Measurements from ENCODE around the gene ACVR1B. TPM values are rescaled to one million over a fixed set of nuclear protein-coding genes. Genes with fewer than 3 reads are reported as not detected.

The ACVR1B gene
- total and polyA plus RNA-seq, 2 experiments from 2014 or later = 2.4 to 7.5 TPM

GRCh38 chr12:52033446-52034140 lies 82.1 kb downstream of the ACVR1B start (continued):
- TF ChIP-seq ZNF462 (CRISPR knock-in tag; IDR thresholded peaks at IDR 0.05) = no peak
- no peak for TF ChIP-seq ZNF331 (CRISPR knock-in tag; IDR thresholded peaks at IDR 0.05; ENCODE audit: low read depth)
- TF ChIP-seq NANOG (IDR thresholded peaks at IDR 0.05; ENCODE audit: borderline replicate concordance) = no peak

GRCh38 chr12:52035190-52035589 lies 83.7 kb downstream of the ACVR1B start:
- H3K4me1 ChIP-seq (ENCODE audit: insufficient read depth) = peaks cover 17% of the 10 kb centered on the region
- peaks cover 15% of the 10 kb centered on the region for H3K79me2 ChIP-seq (replicated peaks; ENCODE audit: insufficient read depth)
- no peaks in the 10 kb centered on the region for H3K9me3 Mint-ChIP-seq
- H3K27me3 ChIP-seq (ENCODE audit: insufficient read depth) = peaks cover 54% of the 10 kb centered on the region
- no peak for ATAC-seq
- no peak overlapping the region for H2AFZ ChIP-seq
- H3K4me3 ChIP-seq = no peak overlapping the region
- H3K36me3 Mint-ChIP-seq (ENCODE audit: low read depth) = no peaks in the 10 kb centered on the region
- peaks cover 14% of the 10 kb centered on the region for H3F3A ChIP-seq (replicated peaks; ENCODE audit: low read depth)
- TF ChIP-seq EZH2phosphoT487 (IDR thresholded peaks at IDR 0.05; ENCODE audit: unreplicated experiment) = no peak
- TF ChIP-seq CREB1 (CRISPR knock-in tag; IDR thresholded peaks at IDR 0.05; ENCODE audit: low read depth) = no peak
- TF ChIP-seq NANOG (IDR thresholded peaks at IDR 0.05; ENCODE audit: borderline replicate concordance) = no peak
- TF ChIP-seq ETS1 (IDR thresholded peaks at IDR 0.05) = no peak
- no peak for TF ChIP-seq EZH2 (IDR thresholded peaks at IDR 0.05; ENCODE audit: low read depth, unreplicated experiment)
- no peak for TF ChIP-seq ZNF114 (CRISPR knock-in tag; IDR thresholded peaks at IDR 0.05)
- no peak for TF ChIP-seq CTCF (conservative IDR thresholded peaks at IDR 0.05; ENCODE audit: low read depth in 2 of 2)
- TF ChIP-seq JUNB (IDR thresholded peaks at IDR 0.05; ENCODE audit: unreplicated experiment) = no peak
- H4K20me1 ChIP-seq (replicated peaks; ENCODE audit: insufficient read depth) = peaks cover 12% of the 10 kb centered on the region
- no peak overlapping the region for H3K4me2 ChIP-seq
- no peaks in the 10 kb centered on the region for H3K9me2 ChIP-seq (ENCODE audit: insufficient read depth)
- peaks cover 32% of the 10 kb centered on the region for H3K4me1 Mint-ChIP-seq
- H3K27me3 Mint-ChIP-seq (ENCODE audit: insufficient read depth, low read depth, poor library complexity) = peaks cover 39% of the 10 kb centered on the region
- H3K27ac Mint-ChIP-seq = no peak overlapping the region
- H3K36me3 ChIP-seq (ENCODE audit: insufficient read depth) = no peaks in the 10 kb centered on the region
- no peak overlapping the region for H3K27ac ChIP-seq (ENCODE audit: low read depth)
- H3K4me3 Mint-ChIP-seq = no peak overlapping the region; the same call in 2 of the 3 replicates
- no peak for DNase-seq (ENCODE audit: low spot score)

Data from GM23338 (cell line).